OCI-LY3 (cell line): ENCODE results near the gene EHHADH.

Source experiments
- CTCF ChIP-seq: fragments of 200-600, 300-600 bp; sonication (generic); IDR thresholded peaks from 2 replicates; pipeline ENCODE4 v1.5.1; 2014; ENCODE audit warnings: antibody characterized with exemption, low read length, low read depth
- EZH2phosphoT487 ChIP-seq: fragments of 200-600 bp; shearing (Covaris generic); IDR thresholded peaks from 2 replicates; pipeline ENCODE4 v1.6.1; 2018; ENCODE audit warnings: antibody characterized with exemption, mixed run types, low read depth

GRCh38 chr3:185145511-185145910, 108.3 kb downstream of the EHHADH start:
- TF ChIP-seq CTCF (no peak), EZH2phosphoT487 (no peak)
